Omental fat pad (tissue), 4 donors: ENCODE measurements around the gene LIX1L. TPM values are rescaled to one million over a fixed set of nuclear protein-coding genes. Genes with fewer than 3 reads are reported as not detected.

Experiments
- ATAC-seq: fragments of 150-250 bp; one replicate; pipeline ENCODE4 v1.9.1; 2016; ENCODE audit warnings: mild to moderate bottlenecking, moderate library complexity; ENCODE audit not compliant: low FRiP score
- DNase-seq: peaks from one replicate; pipeline ENCODE4 v3.0.0-alpha.2; 2019; ENCODE audit warnings: low spot score
- CTCF ChIP-seq, 3 donors: fragments of 450-650 bp; IDR thresholded peaks; one replicate each; pipeline ENCODE4 v1.5.1; 2016 to 2017; ENCODE audit warnings: antibody characterized with exemption in 3 of 3, mild to moderate bottlenecking in 3 of 3, moderate library complexity in 2 of 3
- total RNA-seq, 4 donors: library from RNA; depleted of rRNA; stranded (reverse); fragments of >200 nt; gene quantifications; one replicate each; pipeline ENCODE4 v1.1.0, GENCODE V29; 2016

Gene LIX1L
- total RNA-seq, 4 donors from 2014 or later, result 15.4 to 34.0 (median 28.3) TPM

GRCh38 chr1:145947551-145947950 is 10.3 kb downstream of the LIX1L start:
- no peak for TF ChIP-seq CTCF (IDR thresholded peaks at IDR 0.05)
- no peak for DNase-seq
- ATAC-seq, result no peak

DNA sequence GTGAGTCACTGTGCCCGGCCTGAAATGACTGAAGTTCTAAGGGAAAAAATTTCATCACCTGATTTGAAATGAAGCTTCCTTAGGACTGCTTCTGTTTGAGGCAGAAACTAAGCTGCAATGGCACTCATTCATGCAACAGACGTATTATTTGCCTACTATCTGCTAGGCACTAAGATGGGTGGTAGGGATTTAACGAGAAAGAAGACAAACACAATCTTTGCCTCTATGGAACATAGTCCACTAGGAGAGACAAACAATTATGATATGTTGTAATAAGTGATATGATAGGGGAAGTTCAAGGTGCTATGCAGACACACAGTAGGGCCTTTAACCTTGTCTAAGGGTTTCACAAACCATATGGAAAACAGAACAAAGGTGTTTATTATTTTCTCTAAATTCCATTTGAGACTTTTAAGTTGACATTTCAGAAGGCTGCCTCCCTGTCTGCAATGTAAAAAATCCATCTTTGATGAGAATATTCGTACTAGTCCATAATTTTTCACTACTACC is 11.3 kb downstream of the LIX1L start:
- ATAC-seq (no peak), DNase-seq (no peak)
- TF ChIP-seq CTCF (IDR thresholded peaks at IDR 0.05), result no peak

DNA sequence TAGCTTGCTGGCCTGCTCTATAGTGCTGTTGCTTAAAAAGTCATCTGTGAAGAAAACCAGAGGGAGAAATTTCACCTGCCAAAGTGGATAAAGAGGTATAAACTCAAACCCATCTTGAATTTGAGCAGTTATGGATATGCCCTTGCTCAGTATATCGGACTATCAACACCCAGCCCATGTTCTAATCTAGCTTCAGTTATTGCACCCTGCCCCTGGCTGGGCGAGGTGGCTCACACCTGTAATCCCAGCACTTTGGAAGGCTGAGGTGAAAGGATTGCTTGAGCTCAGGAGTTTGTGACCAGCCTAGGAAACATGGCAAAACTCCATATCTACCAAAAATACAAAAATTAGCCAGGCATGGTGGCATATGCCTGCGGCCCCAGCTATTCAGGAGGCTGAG is 13.3 kb downstream of the LIX1L start:
- ATAC-seq (no peak), DNase-seq (no peak)

DNA sequence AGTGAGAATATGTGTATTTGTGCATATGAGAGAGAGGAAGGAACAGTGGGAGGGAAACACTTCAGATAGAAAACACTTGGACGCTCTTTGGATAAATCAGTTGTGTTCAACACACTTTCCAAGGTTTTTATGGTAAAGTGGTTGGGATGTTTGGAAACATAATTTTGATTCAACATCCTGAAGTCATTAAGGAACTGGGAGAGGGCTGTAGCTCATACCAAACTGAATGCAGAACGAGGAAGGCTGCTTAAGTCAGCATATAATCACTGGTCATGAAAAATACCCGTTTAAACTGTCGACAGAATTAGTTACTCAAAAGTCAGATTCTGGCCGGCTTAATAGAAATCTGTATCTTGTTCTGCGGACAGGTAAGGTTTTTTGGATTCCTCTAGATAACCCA is 14.9 kb downstream of the LIX1L start:
- ATAC-seq (no peak), DNase-seq (no peak)
- TF ChIP-seq CTCF (IDR thresholded peaks at IDR 0.05), result no peak

More for the DNA sequence above, 13.3 kb downstream of the LIX1L start:
- TF ChIP-seq CTCF (IDR thresholded peaks at IDR 0.05), result no peak

GRCh38 chr1:145942405-145942804 is 15.4 kb downstream of the LIX1L start:
- TF ChIP-seq CTCF (IDR thresholded peaks at IDR 0.05), result no peak
- DNase-seq (no peak), ATAC-seq (no peak)

GRCh38 chr1:145937436-145937835 is 20.4 kb downstream of the LIX1L start:
- ATAC-seq, result no peak
- no peak for TF ChIP-seq CTCF (IDR thresholded peaks at IDR 0.05)
- DNase-seq, result no peak

DNA sequence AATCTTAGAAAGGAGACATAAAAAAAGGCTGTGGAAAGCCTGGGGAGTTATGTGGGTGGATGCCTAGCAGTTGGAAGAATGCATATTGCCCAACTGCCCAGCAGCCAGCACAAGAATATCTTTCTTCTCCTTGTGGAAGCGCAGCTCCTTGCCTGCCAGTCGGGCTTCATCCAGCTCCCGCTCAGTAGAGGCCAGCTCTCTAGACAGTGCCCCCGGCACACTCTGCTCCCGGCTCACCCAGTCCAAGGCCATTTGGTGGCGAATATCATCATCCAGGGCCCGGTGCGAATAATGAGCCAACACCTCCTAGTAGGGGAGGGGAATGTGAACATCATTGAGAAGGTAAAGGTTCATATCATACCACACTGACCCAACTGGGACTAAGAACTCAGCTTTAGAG is 21.6 kb downstream of the LIX1L start:
- no peak for ATAC-seq
- DNase-seq, result no peak
- TF ChIP-seq CTCF (IDR thresholded peaks at IDR 0.05), result no peak
